ENCODE data around the gene AGTR1.
A peak's percentile ranks its signal among the peaks of the same experiment; 100 is the strongest.
"Not testable (repeated sequence)": the region's sequence is repeated elsewhere in the genome, so short reads cannot be mapped to it uniquely, and the experiment has no call there.

Gene AGTR1

GRCh38 chr3:148718982-148719862 lies 21.5 kb downstream of the AGTR1 start:
- DNase-seq, result no peak

GRCh38 chr3:148720873-148721272 lies 23.2 kb downstream of the AGTR1 start:
- no peak for DNase-seq

GRCh38 chr3:148723631-148724030 lies 25.9 kb downstream of the AGTR1 start:
- no peak for DNase-seq

GRCh38 chr3:148727231-148727630 lies 29.5 kb downstream of the AGTR1 start:
- peak; percentile 58 for DNase-seq

DNA sequence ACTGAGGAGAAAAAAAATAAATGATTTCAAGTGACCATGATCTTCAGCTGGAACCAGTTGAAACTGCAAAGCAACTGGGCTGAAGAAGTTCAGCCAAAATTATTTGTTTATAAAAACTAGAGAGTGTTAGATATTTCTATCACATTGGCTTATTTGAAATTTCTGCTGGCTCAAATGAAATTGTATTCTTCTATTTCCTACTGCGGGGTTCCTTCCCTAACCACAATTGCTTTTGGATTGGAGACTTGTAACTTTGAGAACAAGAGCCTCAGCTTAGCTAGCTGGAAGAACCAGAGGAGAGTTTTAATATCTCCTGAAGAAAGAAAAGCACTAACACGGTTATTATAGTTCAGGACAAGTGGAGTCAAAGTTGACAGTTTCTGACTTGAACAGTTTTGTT lies 31.1 kb downstream of the AGTR1 start:
- no peak for DNase-seq

DNA sequence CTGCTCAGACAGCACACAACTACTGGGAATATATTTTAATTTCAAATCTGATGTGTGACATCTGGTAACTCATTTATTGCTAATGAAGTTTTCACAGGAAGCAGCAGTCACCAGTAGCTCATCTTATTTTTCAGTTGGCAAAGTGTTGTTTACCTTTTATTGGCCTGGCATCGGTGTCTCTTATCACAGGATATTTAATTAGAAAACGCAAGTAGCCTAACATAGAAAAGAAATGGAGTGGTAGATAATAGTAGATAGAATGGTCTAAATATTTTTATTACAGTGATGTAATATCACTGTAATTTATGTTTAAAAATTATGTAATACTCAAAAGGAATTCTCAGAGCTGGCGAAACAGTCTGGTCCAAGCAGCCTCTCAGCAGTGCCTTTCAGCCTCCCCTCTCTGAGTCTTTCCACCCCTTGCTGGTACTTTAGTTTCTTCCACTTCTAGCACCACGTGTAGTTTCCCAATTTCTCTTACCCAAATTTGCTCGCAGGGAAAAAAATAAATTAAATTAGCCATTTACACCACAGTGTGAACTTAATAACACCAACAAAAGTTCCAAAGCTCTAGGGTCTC lies 31.9 kb downstream of the AGTR1 start:
- DNase-seq, result no peak

- no peak for DNase-seq
Observed at GRCh38 chr3:148730676-148731075, 33.0 kb downstream of the AGTR1 start.

DNA sequence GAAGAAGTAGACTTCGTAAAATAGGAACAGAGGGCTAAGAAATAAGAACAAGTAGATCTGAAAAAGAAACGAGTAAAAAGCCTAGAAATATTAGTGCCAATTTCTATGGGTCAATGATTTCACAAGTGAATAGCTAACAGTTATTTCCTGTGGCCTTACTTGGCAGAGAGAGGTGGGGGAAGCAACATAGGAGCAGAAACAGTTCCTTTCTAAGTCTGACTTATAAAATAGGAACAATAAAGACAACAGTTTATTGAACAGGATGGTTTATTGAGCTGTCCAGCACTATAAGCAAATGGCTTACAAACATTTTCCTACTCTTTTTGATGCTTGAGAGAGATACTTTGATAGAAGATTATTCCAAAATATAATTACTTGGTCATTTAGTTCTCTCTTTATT lies 37.9 kb downstream of the AGTR1 start:
- DNase-seq, result peak; percentile 10

DNA sequence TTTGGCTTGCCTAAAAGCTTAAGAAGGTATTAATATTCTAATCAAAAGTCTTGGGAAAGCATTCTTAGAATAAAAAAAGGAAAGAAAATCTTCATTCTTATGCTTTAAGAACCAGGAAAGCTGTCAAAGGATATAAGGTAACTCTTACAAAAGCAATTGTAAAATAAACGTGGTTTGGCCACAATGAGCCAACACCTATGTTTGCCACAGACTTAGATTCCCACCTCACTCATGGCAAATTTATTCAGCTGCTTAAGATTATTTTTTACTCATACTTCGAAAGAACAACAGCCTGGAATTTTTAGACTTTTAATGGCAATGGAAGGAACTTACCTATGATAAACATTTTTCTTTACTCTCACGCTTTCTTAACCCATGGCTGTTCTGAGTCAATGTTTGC lies 38.4 kb downstream of the AGTR1 start:
- no peak for DNase-seq

DNA sequence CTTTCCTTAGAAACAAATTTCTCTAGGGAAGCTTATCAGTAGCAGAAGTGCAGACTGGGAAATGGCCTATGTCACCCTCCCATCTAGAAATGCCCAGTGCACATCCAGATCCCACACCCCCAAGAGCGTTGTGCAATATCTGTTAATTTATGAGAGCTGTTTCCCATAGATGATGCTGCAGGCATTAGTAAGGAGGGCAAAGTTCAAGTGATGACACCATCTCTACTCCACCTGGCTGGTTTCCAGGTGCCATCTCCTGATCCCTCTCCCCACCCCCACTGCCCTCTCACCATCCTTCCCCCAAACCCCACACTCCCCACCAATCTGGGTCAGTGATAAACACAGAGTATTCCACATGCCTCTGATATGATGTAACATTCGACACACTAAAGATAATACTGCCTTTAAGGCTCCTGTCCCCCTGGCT lies 39.4 kb downstream of the AGTR1 start:
- no peak for DNase-seq

DNA sequence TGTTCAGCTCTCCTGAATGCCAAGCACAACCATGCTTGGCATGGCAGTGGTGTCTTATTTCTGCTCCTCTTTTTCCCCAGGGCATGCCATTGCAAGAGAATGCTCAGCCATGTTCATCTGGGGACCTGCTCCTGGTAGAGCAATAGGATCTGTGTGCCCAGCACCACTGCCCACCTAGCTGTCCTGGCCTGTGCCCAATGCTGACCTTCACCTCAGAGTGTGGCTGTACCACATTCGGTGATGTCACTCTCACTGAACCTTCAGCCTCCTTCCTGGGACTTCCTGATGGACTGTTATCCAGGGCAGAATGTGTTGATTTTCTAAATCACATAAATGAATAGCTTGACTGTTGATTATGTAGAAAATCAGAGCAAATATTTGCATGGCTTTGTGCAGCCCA lies 42.0 kb downstream of the AGTR1 start:
- DNase-seq, result no peak

GRCh38 chr3:148740291-148740690 lies 42.6 kb downstream of the AGTR1 start:
- DNase-seq, result no peak

GRCh38 chr3:148741219-148741618 lies 43.5 kb downstream of the AGTR1 start:
- no peak for DNase-seq

GRCh38 chr3:148742118-148742517 lies 44.4 kb downstream of the AGTR1 start:
- DNase-seq, result no peak

- no peak for DNase-seq
Observed at GRCh38 chr3:148746053-148746452, 48.4 kb downstream of the AGTR1 start.

DNA sequence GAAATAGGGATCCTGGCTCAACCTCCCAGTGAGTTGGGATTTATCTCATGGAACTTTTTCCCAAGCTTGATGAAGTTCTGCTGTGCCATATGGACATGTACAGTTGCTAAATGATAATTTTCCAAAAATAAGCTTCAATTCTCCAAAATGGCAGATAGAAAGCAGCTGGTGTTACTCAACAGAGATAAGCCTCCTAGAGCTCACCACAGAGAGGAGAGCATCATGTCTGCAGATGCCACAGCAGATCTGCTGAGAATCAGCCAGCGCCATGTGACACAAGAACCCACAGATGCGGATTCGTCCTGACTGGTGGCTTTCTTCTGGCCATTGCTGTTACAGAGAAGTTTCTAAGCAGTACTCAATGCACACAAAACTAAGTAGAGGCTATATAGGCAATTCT lies 50.6 kb downstream of the AGTR1 start:
- no peak for DNase-seq

- DNase-seq, result no peak
Observed at GRCh38 chr3:148750296-148750695, 52.6 kb downstream of the AGTR1 start.

- no peak for DNase-seq
Observed at GRCh38 chr3:148751461-148751860, 53.8 kb downstream of the AGTR1 start.

DNA sequence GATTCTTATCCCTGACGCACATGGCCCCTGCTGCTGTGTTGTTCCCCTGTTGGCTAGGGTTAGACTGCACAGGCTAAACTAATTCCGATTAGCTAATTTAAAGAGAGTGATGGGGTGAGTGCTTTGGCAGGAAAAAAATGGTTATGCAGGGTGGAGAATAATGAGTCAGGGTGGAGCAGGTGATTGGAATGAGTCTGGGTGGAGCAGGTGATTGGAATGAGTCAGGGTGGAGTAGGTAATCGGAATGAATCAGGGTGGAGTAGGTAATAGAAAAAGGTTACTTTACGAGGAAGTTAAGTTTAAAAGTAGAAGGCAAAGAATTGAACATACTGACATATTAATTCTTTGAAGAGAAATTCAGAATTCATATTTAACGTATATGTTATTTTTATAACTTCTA lies 55.7 kb downstream of the AGTR1 start:
- DNase-seq, result not testable (repeated sequence)

- no peak for DNase-seq
Observed at GRCh38 chr3:148755570-148755969, 57.9 kb downstream of the AGTR1 start.

DNA sequence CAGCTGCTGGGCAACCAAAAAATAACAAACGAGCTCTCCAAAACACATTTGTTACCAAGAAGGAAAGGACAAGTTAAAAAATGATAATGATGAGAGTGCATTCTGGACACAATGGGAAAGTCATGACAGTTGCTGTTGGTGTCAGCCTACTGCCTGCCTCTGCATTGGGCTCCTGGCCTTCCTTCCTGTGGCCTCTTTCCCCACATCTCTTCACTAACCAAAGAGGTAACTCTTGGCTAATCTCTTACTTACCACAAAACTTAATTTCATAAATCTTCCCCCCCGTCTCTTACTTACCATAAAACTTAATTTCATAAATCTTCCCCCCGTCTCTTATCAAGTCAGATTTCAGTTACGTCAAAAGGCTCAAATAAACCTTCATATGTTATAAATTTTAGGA lies 58.6 kb downstream of the AGTR1 start:
- DNase-seq, result no peak

DNA sequence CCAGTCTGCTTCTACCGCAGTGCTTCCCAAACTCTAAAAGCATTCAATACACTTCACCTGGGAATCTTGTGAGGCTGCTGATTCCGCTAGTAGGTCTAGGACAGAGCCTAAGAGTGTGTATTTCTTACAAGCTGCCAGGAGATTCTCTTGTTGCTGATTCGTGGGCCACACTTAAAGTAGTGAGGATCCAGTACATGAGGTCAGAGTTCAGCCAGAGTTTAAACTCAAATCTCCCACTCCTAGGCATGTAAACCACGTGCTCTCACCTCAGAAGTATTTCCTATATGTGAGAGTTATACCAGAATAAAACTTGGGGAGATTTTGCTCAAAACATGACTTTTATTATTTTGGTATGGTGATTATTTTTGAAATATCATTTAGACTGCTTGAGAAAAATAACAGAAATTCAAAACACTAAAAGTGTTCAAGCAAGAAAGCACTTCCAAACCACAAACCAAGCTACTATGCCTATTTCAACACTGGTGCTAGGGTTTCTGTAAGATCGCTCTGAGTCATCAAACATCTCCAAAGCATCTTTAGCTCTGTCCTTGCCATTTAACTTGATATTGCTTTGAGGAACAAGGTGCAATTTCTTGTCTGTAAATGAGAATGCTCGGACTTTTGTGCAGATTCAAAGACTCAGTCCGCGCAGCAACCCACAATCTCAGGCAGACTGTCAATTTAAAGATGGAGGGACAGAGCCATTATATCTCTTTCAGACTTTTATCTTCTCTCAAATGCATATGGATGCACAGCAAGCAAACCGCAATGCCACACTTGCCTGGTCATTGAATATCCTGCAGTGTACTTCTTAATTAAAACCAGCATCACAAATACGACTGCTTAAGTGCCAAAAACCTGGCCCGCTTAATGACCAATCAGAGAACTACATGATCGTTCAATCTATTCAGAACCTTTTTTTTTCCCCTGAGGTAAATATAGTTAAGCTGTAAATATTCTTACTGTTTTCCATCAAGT lies 59.8 kb downstream of the AGTR1 start:
- peak; percentile 87 for DNase-seq

DNA sequence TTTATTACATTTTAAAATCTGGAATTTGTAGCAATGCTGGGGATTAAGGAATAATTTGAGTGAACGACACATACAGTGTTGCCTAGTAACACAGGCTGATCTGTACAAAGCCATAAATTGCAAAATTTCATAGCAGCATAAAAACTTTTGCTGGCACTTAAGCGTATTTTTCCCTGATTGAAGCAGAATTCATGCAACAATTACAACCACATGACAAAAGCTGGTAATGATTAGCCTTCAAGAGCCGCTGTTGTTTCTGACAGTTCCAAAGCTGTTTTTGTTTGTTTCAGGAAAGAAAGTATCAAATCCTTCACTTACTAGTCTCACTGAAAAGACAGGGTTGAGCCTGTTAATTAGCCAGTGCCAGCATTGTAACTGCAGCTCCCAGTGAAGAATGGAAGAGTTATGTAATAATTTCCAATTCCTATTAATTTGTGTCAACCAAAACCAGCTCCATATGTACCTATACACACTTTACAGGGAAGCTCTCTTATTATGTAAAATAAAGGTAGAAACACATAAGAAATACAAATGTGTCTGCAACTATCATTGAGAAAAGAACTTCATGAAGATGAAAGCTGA lies 60.7 kb downstream of the AGTR1 start:
- DNase-seq, result no peak
